H1 (cell line): ENCODE measurements around the gene SERPINB6. TPM values are rescaled to one million over a fixed set of nuclear protein-coding genes. Genes with fewer than 3 reads are reported as not detected.

Experiments used
- CTCF ChIA-PET: fragments of 300-600 bp; sonication (Branson Sonifier 250); formaldehyde crosslinking; loops from one replicate; lab custom pipeline; 2021; ENCODE audit not compliant: partially characterized antibody; lab: Charles Lee
- POLR2A ChIA-PET: fragments of 300-600 bp; sonication (Branson Sonifier 250); formaldehyde crosslinking; loops from one replicate; lab custom pipeline; 2021; ENCODE audit warnings: inconsistent platforms; ENCODE audit not compliant: partially characterized antibody; lab: Charles Lee
- DNase-seq, 2 experiments: peaks; one replicate each; pipeline versions ENCODE4 v3.0.0 to v3.0.0-alpha.2; 2010 to 2022; ENCODE audit warnings: low spot score in 2 of 2, low read depth in 1 of 2, mixed read lengths in 1 of 2
- FAIRE-seq: peaks from 2 replicates; lab custom pipeline; 2011; peaks lifted over from hg19 to GRCh38; lab: Jason Lieb, UNC
- H2AFZ ChIP-seq: 2 replicates; pipeline ENCODE4 v1.8.1; 2012; ENCODE audit warnings: low read length, inconsistent platforms
- H2AK5ac ChIP-seq: 2 replicates; pipeline ENCODE4 v1.6.1; 2013; ENCODE audit warnings: low read depth, low read length
- H2BK120ac ChIP-seq: replicated peaks from 2 replicates; pipeline ENCODE3; 2013; ENCODE audit warnings: low read depth, low read length, inconsistent platforms
- H2BK12ac ChIP-seq: 2 replicates; pipeline ENCODE4 v1.6.1; 2013; ENCODE audit warnings: low read depth, low read length
- H2BK15ac ChIP-seq: 2 replicates; pipeline ENCODE4 v1.6.1; 2013; ENCODE audit warnings: low read length
- H2BK20ac ChIP-seq: 2 replicates; pipeline ENCODE4 v1.6.1; 2013; ENCODE audit warnings: low read length
- H2BK5ac ChIP-seq: 2 replicates; pipeline ENCODE4 v1.6.1; 2013; ENCODE audit warnings: low read depth, low read length
- H3K14ac ChIP-seq: 2 replicates; pipeline ENCODE4 v1.6.1; 2013; ENCODE audit warnings: inconsistent platforms; ENCODE audit not compliant: insufficient read length
- H3K18ac ChIP-seq: 2 replicates; pipeline ENCODE4 v1.6.1; 2013; ENCODE audit warnings: low read length; ENCODE audit errors: extremely low read depth
- H3K23ac ChIP-seq: 2 replicates; pipeline ENCODE4 v1.6.1; 2013; ENCODE audit warnings: inconsistent platforms; ENCODE audit not compliant: insufficient read length
- H3K23me2 ChIP-seq: 2 replicates; pipeline ENCODE4 v1.6.1; 2013; ENCODE audit warnings: low read depth, low read length
- H3K27ac ChIP-seq: 2 replicates; pipeline ENCODE4 v1.6.1; 2011; ENCODE audit warnings: low read depth, low read length, inconsistent platforms
- H3K27me3 ChIP-seq, 4 experiments: replicated peaks in 1 of 4; 1 replicate in 1 of 4; 2 replicates in 3 of 4; pipeline versions ENCODE4 v1.6.1 to v1.8.1; 2011 to 2013; ENCODE audit warnings: low read length in 3 of 4, mild to moderate bottlenecking in 3 of 4, inconsistent platforms in 2 of 4, mixed read lengths in 2 of 4, moderate library complexity in 1 of 4; ENCODE audit not compliant: control insufficient read depth in 3 of 4, insufficient read depth in 3 of 4; ENCODE audit errors: extremely low read depth in 1 of 4
- H3K36me3 ChIP-seq, 4 experiments: 2 replicates each; pipeline versions ENCODE4 v1.6.1 to v1.8.1; 2011 to 2013; ENCODE audit warnings: mild to moderate bottlenecking in 4 of 4, low read length in 3 of 4, moderate library complexity in 2 of 4, control low read depth in 1 of 4, inconsistent platforms in 1 of 4; ENCODE audit not compliant: insufficient read depth in 4 of 4, control insufficient read depth in 2 of 4
- H3K4ac ChIP-seq: replicated peaks from 2 replicates; pipeline ENCODE3; 2013; ENCODE audit warnings: low read length, low read depth, mixed read lengths, inconsistent platforms; ENCODE audit not compliant: insufficient read length
- H3K4me1 ChIP-seq, 4 experiments: replicated peaks in 1 of 4; 1 replicate in 1 of 4; 2 replicates in 3 of 4; pipeline versions ENCODE4 v1.6.1 to v1.8.1; 2011 to 2013; ENCODE audit warnings: low read length in 3 of 4, inconsistent platforms in 2 of 4, mixed read lengths in 1 of 4; ENCODE audit not compliant: insufficient read depth in 4 of 4, control insufficient read depth in 3 of 4
- H3K4me2 ChIP-seq, 2 experiments: 2 replicates each; pipeline versions ENCODE4 v1.6.1 to v1.8.1; 2011 to 2013; ENCODE audit warnings: low read depth in 2 of 2, low read length in 2 of 2, control low read depth in 1 of 2, inconsistent platforms in 1 of 2, mild to moderate bottlenecking in 1 of 2; ENCODE audit not compliant: insufficient read depth in 1 of 2
- H3K4me3 ChIP-seq, 4 experiments: fragments of 200-600, 300-600 bp in 1 of 4; sonication (generic), shearing (Covaris generic), sonication (Bioruptor Twin) in 1 of 4; 2 replicates each; pipeline versions ENCODE4 v1.5.1 to v1.8.1; 2011 to 2016; ENCODE audit warnings: low read length in 4 of 4, low read depth in 3 of 4, control low read depth in 2 of 4, inconsistent platforms in 2 of 4, mild to moderate bottlenecking in 2 of 4, mixed read lengths in 1 of 4, moderate library complexity in 1 of 4; ENCODE audit not compliant: insufficient read depth in 2 of 4; ENCODE audit errors: extremely low read depth in 1 of 4
- H3K56ac ChIP-seq: replicated peaks from 2 replicates; pipeline ENCODE3; 2013; ENCODE audit warnings: low read depth, mild to moderate bottlenecking, mixed read lengths, low read length, inconsistent platforms; ENCODE audit not compliant: insufficient read length
- H3K79me1 ChIP-seq: 2 replicates; pipeline ENCODE4 v1.6.1; 2013; ENCODE audit warnings: low read depth, low read length, control low read depth
- H3K79me2 ChIP-seq, 2 experiments: 2 replicates each; pipeline versions ENCODE4 v1.6.1 to v1.8.1; 2012 to 2013; ENCODE audit warnings: low read length in 2 of 2, mild to moderate bottlenecking in 2 of 2, inconsistent platforms in 1 of 2; ENCODE audit not compliant: insufficient read depth in 2 of 2, control insufficient read depth in 1 of 2
- H3K9ac ChIP-seq, 4 experiments: replicated peaks in 1 of 4; 1 replicate in 1 of 4; 2 replicates in 3 of 4; pipeline versions ENCODE4 v1.6.1 to v1.8.1; 2011 to 2013; ENCODE audit warnings: low read depth in 3 of 4, low read length in 3 of 4, control low read depth in 2 of 4, mild to moderate bottlenecking in 2 of 4, moderate library complexity in 2 of 4, inconsistent platforms in 1 of 4; ENCODE audit errors: extremely low read depth in 1 of 4
- H3K9me3 ChIP-seq, 2 experiments: 2 replicates each; pipeline versions ENCODE4 v1.6.1 to v1.8.1; 2012 to 2013; ENCODE audit warnings: mild to moderate bottlenecking in 2 of 2, moderate library complexity in 2 of 2, control low read depth in 1 of 2, inconsistent platforms in 1 of 2, low read depth in 1 of 2, low read length in 1 of 2, mixed read lengths in 1 of 2; ENCODE audit not compliant: insufficient read depth in 2 of 2
- H4K20me1 ChIP-seq, 2 experiments: replicated peaks in 1 of 2; 2 replicates each; pipeline versions ENCODE3 to v1.8.1; 2011 to 2013; ENCODE audit warnings: inconsistent platforms in 2 of 2, low read length in 2 of 2, mild to moderate bottlenecking in 1 of 2; ENCODE audit not compliant: insufficient read depth in 2 of 2, control insufficient read depth in 1 of 2
- H4K5ac ChIP-seq: 2 replicates; pipeline ENCODE4 v1.6.1; 2013; ENCODE audit warnings: low read length, low read depth, mixed read lengths, inconsistent platforms; ENCODE audit not compliant: insufficient read length
- H4K8ac ChIP-seq: 2 replicates; pipeline ENCODE4 v1.8.0; 2013; ENCODE audit warnings: mild to moderate bottlenecking, moderate library complexity, low read length, inconsistent platforms; ENCODE audit not compliant: insufficient read depth; ENCODE audit errors: extremely low read depth
- H4K91ac ChIP-seq: replicated peaks from 2 replicates; pipeline ENCODE3; 2013; ENCODE audit warnings: low read length, mixed read lengths, inconsistent platforms; ENCODE audit not compliant: insufficient read length
- CBX5 ChIP-seq: fragments of 300-800, 300-1000 bp; sonication (generic); IDR thresholded peaks from 2 replicates; pipeline ENCODE4 v1.7.1; 2016; ENCODE audit warnings: antibody characterized with exemption, low read length, low read depth
- CTBP2 ChIP-seq: IDR thresholded peaks from 2 replicates; pipeline ENCODE4 v1.7.0; 2011; ENCODE audit warnings: borderline replicate concordance, mild to moderate bottlenecking, moderate library complexity, mixed read lengths, low read length; ENCODE audit not compliant: insufficient read depth, insufficient read length
- EP300 ChIP-seq, 2 experiments: IDR thresholded peaks; 1 replicate in 1 of 2; 2 replicates in 1 of 2; pipeline ENCODE4 v1.6.1; 2011 to 2012; ENCODE audit warnings: low read depth in 2 of 2, low read length in 2 of 2, mild to moderate bottlenecking in 2 of 2, borderline replicate concordance in 1 of 2, inconsistent platforms in 1 of 2, moderate library complexity in 1 of 2
- JUN ChIP-seq: IDR thresholded peaks from 2 replicates; pipeline ENCODE4 v1.6.1; 2011; ENCODE audit warnings: low read depth, mild to moderate bottlenecking, improper control_type of control experiment, low read length
- JUND ChIP-seq: IDR thresholded peaks from 2 replicates; pipeline ENCODE4 v1.6.1; 2011; ENCODE audit warnings: mild to moderate bottlenecking, improper control_type of control experiment, low read length
- KDM1A ChIP-seq: fragments of 200-600, 300-600 bp; sonication (generic); IDR thresholded peaks from 2 replicates; pipeline ENCODE4 v1.7.1; 2016; ENCODE audit warnings: mild to moderate bottlenecking, low read length, borderline replicate concordance
- KDM5A ChIP-seq: fragments of 200-600 bp; IDR thresholded peaks from 2 replicates; pipeline ENCODE4 v1.7.1; 2012; ENCODE audit warnings: mild to moderate bottlenecking, low read length, inconsistent platforms, mixed read lengths
- POLR2A ChIP-seq, 2 experiments: IDR thresholded peaks; 1 replicate in 1 of 2; 2 replicates in 1 of 2; pipeline ENCODE4 v1.6.1; 2011; ENCODE audit warnings: low read depth in 2 of 2, low read length in 2 of 2, mild to moderate bottlenecking in 2 of 2; ENCODE audit errors: control extremely low read depth in 1 of 2
- RXRA ChIP-seq: IDR thresholded peaks from 2 replicates; pipeline ENCODE4 v1.6.1; 2011; ENCODE audit warnings: low read depth, mild to moderate bottlenecking, low read length, moderate library complexity; ENCODE audit not compliant: insufficient read depth
- SIX5 ChIP-seq: IDR thresholded peaks from 2 replicates; pipeline ENCODE4 v1.6.1; 2011; ENCODE audit warnings: mild to moderate bottlenecking, low read depth, low read length
- YY1 ChIP-seq: IDR thresholded peaks from 2 replicates; pipeline ENCODE4 v1.6.1; 2011; ENCODE audit warnings: low read depth, mild to moderate bottlenecking, low read length
- WGBS, 2 experiments: shearing (Covaris generic) in 1 of 2; methylation state at CpG; one replicate each; pipeline versions ENCODE4 v1.1.6 to v1.1.7; 2013 to 2015; ENCODE audit warnings: low lambda C conversion rate in 2 of 2, mixed read lengths in 2 of 2, inconsistent platforms in 1 of 2, low coverage in 1 of 2, missing lambda C conversion rate in 1 of 2; ENCODE audit not compliant: insufficient replicate concordance in 2 of 2, insufficient coverage in 1 of 2, insufficient read length in 1 of 2; ENCODE audit errors: extremely low coverage in 1 of 2, missing lambda C conversion rate in 1 of 2; 5-methylcytosine and 5-hydroxymethylcytosine counted together
- polyA plus RNA-seq, 7 experiments: library from polyadenylated mRNA; depleted of rRNA in 3 of 7; stranded (reverse) in 5 of 7; unstranded in 2 of 7; fragments of >200 nt in 5 of 7; fragments of 200-250 nt in 2 of 7; gene quantifications; 1 replicate in 5 of 7; 2 replicates in 1 of 7; 4 replicates in 1 of 7; pipeline versions ENCODE4 v1.2.1 to v1.2.3, GENCODE V29; 2011 to 2013; ENCODE audit warnings: missing spikeins in 2 of 7, mixed read lengths in 2 of 7
- total RNA-seq: library from RNA; stranded (reverse); fragmentation: NEBNext Ultra II Directional; extraction: Animal tissue kit (Norgen Biotek cat#: 25700); gene quantifications from 2 replicates; pipeline ENCODE4 v1.2.1, GENCODE V29; 2021
- TF ChIP-seq, protein P1 (sequence below): IDR thresholded peaks from 2 replicates; pipeline ENCODE4 v1.6.1; 2012; ENCODE audit warnings: inconsistent platforms
- TF ChIP-seq, protein P2 (sequence below): IDR thresholded peaks from 2 replicates; pipeline ENCODE4 v1.6.1; 2012; ENCODE audit warnings: inconsistent platforms

The SERPINB6 gene
- total and polyA plus RNA-seq, 2 of the 8 experiments (the other 6 are each of a cell fraction or from before 2014, with no cell fraction given) = 27.2 to 29.4 TPM

DNA sequence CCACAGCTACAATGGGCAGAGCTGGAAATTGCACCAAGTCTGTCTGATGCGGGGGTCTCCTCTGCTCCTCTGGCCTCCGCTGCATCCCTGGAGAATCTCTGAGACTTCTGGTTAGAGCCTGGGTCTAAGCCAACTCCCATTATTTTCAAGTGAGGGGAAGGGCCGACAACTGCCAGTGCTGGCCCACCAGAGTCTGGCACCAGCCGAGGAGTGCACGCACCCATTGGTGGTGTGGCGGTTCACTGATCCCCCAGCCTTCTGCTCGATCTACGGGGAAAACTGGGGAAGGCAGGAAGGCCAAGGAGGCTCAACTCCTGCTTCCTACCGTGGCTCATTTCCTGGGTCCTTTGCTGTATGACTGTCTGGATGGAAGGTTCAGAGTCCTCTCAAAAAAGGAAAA, 34.5 kb upstream of the SERPINB6 start:
- FAIRE-seq = no peak
- ChIA-PET POLR2A (interaction anchor here (0.9 to 2.5 kb wide), 2 partner anchors 9 to 80 kb away, joined by 3 to 12 read pairs; no protein-coding TSS in a partner anchor), CTCF (no interaction called here)
- no peak for TF ChIP-seq RXRA
- TF ChIP-seq, protein P1, sequence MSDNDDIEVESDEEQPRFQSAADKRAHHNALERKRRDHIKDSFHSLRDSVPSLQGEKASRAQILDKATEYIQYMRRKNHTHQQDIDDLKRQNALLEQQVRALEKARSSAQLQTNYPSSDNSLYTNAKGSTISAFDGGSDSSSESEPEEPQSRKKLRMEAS = no peak
- TF ChIP-seq EP300 (IDR thresholded peaks at IDR 0.05; ENCODE audit: borderline replicate concordance in 1 of 2, low read depth in 2 of 2, low read length in 2 of 2) = no peak
- no peak for TF ChIP-seq KDM1A
- TF ChIP-seq JUN = no peak
- no peak for TF ChIP-seq SIX5
- TF ChIP-seq, protein P2, sequence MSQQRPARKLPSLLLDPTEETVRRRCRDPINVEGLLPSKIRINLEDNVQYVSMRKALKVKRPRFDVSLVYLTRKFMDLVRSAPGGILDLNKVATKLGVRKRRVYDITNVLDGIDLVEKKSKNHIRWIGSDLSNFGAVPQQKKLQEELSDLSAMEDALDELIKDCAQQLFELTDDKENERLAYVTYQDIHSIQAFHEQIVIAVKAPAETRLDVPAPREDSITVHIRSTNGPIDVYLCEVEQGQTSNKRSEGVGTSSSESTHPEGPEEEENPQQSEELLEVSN = no peak
- no peak for TF ChIP-seq POLR2A (IDR thresholded peaks at IDR 0.05; ENCODE audit: control extremely low read depth in 1 of 2, low read depth in 2 of 2, low read length in 2 of 2)
- no peak for TF ChIP-seq CBX5
- no peak for TF ChIP-seq YY1
- no peak for TF ChIP-seq KDM5A
- TF ChIP-seq CTBP2 = no peak
- no peak for TF ChIP-seq JUND

More for the DNA sequence above, 34.5 kb upstream of the SERPINB6 start:
- no peak overlapping the region for H2AFZ ChIP-seq
- H3K23me2 ChIP-seq = no peaks in the 10 kb centered on the region
- H3K4me3 ChIP-seq = no peak overlapping the region
- WGBS, 2 experiments = 95% methylated on average over 9 of the region's 9 CpGs; no CpG with 5 or more reads in 1 of the 2 experiments
- H3K4ac ChIP-seq = no peak overlapping the region
- no peak overlapping the region for H4K5ac ChIP-seq
- 0 out of 2 replicates have a peak overlapping the region, but pooled peaks have one; percentile 35 for H2BK5ac ChIP-seq
- no peak overlapping the region for H3K14ac ChIP-seq
- no peak overlapping the region for H3K9ac ChIP-seq
- no peak overlapping the region for H2BK20ac ChIP-seq
- H3K27ac ChIP-seq = 0 out of 2 replicates have a peak overlapping the region, but pooled peaks have one; percentile 1
- H2BK12ac ChIP-seq = no peak overlapping the region
- no peak overlapping the region for H3K4me2 ChIP-seq
- no peak overlapping the region for H4K8ac ChIP-seq
- peaks cover 0 to 4% of the 10 kb centered on the region in 2 experiments; a peak in 1 of 4 replicates for H3K9me3 ChIP-seq
- no peaks in the 10 kb centered on the region for H3K79me1 ChIP-seq
- no peak overlapping the region for H2BK15ac ChIP-seq
- H3K56ac ChIP-seq = no peak overlapping the region
- peaks cover 0 to 2% of the 10 kb centered on the region in 2 experiments for H4K20me1 ChIP-seq
- H3K36me3 ChIP-seq = peaks cover 3 to 33% (median 23%) of the 10 kb centered on the region in 4 experiments
- H4K91ac ChIP-seq = no peak overlapping the region
- H3K79me2 ChIP-seq = peaks cover 0 to 5% of the 10 kb centered on the region in 2 experiments; a peak in 1 of 4 replicates
- no peak overlapping the region for H2BK120ac ChIP-seq
- peaks cover 0 to 9% (median 4%) of the 10 kb centered on the region in 4 experiments; a peak in 6 of 7 replicates for H3K4me1 ChIP-seq
- no peak overlapping the region for H3K23ac ChIP-seq
- H3K27me3 ChIP-seq = no peaks in the 10 kb centered on the region
- H3K18ac ChIP-seq = no peak overlapping the region
- no peak overlapping the region for H2AK5ac ChIP-seq
- DNase-seq = no peak
